ENCODE data around the gene ZBTB12. TPM values are rescaled to one million over a fixed set of nuclear protein-coding genes. Genes with fewer than 3 reads are reported as not detected.

ZBTB12 gene
- total and polyA plus RNA-seq, 2 of the 13 experiments (the other 11 are each of a cell fraction or from before 2014, with no cell fraction given) = 4.8 to 6.0 TPM

- TF ChIP-seq HNF1B (CRISPR knock-in tag; IDR thresholded peaks at IDR 0.05) (peak; percentile 29; the same call in 1 of the 2 replicates), SKIL (CRISPR knock-in tag; IDR thresholded peaks at IDR 0.05; ENCODE audit: borderline replicate concordance) (peak; percentile 27; the same call in 1 of the 2 replicates), HDAC1 (CRISPR knock-in tag; IDR thresholded peaks at IDR 0.05) (0 out of 2 replicates have a peak, but pooled peaks have one; percentile 14), ZNF574 (CRISPR knock-in tag; IDR thresholded peaks at IDR 0.05) (no peak; the same call in 1 of the 2 replicates), JUNB (CRISPR knock-in tag; IDR thresholded peaks at IDR 0.05; ENCODE audit: borderline replicate concordance) (no peak), NFKB2 (CRISPR knock-in tag; IDR thresholded peaks at IDR 0.05; ENCODE audit: borderline replicate concordance) (peak; percentile 52; the same call in 1 of the 2 replicates), HOXA5 (CRISPR knock-in tag; IDR thresholded peaks at IDR 0.05) (0 out of 2 replicates have a peak, but pooled peaks have one; percentile 58), ZBTB4 (CRISPR knock-in tag; IDR thresholded peaks at IDR 0.05; ENCODE audit: borderline replicate concordance) (0 out of 2 replicates have a peak, but pooled peaks have one; percentile 23), THAP11 (CRISPR knock-in tag; IDR thresholded peaks at IDR 0.05) (peak; percentile 8; the same call in 1 of the 2 replicates), CCAR2 (optimal IDR thresholded peaks at IDR 0.05; ENCODE audit: low read depth, low read length) (no peak), ZNF788 (CRISPR knock-in tag; IDR thresholded peaks at IDR 0.05; ENCODE audit: borderline replicate concordance) (peak; percentile 30; the same call in 1 of the 2 replicates), ZFY (CRISPR knock-in tag; IDR thresholded peaks at IDR 0.05) (0 out of 2 replicates have a peak, but pooled peaks have one; percentile 26), PRPF4 (IDR thresholded peaks at IDR 0.05; ENCODE audit: low read depth, low read length, poor library complexity, severe bottlenecking) (peak; percentile 23)
Measured at GRCh38 chr6:31947070-31947675, 45.3 kb upstream of the ZBTB12 start (continued).

All from HepG2 (cell line).